ENCODE measurements around the gene ST8SIA5.

- TF ChIP-seq BHLHE40 (IDR thresholded peaks at IDR 0.05; ENCODE audit: borderline replicate concordance), result no peak
- no peak for TF ChIP-seq TARDBP (IDR thresholded peaks at IDR 0.05)
- TF ChIP-seq ELF4 (IDR thresholded peaks at IDR 0.05), result no peak
- TF ChIP-seq PKNOX1 (IDR thresholded peaks at IDR 0.05), result no peak
- no peak for TF ChIP-seq SP1 (IDR thresholded peaks at IDR 0.05)
- no peak for TF ChIP-seq FOXM1 (IDR thresholded peaks at IDR 0.05; ENCODE audit: borderline replicate concordance)
- no peak for TF ChIP-seq SUZ12 (IDR thresholded peaks at IDR 0.05)
- no peak for TF ChIP-seq FOXA1 (IDR thresholded peaks at IDR 0.05)
- no peak for TF ChIP-seq NFRKB (IDR thresholded peaks at IDR 0.05)
- no peak for TF ChIP-seq FOXK2 (IDR thresholded peaks at IDR 0.05)
Measured at GRCh38 chr18:46736135-46736534, 20.7 kb downstream of the ST8SIA5 start.
